Mammary epithelial cell (primary cell): ENCODE data around the gene C12orf75.

Experiments
- EZH2 ChIP-seq: IDR thresholded peaks from 2 replicates; pipeline ENCODE4 v1.6.1; 2012; ENCODE audit warnings: low read length, inconsistent platforms, borderline replicate concordance
- TF ChIP-seq, protein P1 (sequence below), 2 donors: IDR thresholded peaks in 1 of 2; conservative IDR thresholded peaks in 1 of 2; 2 replicates each; pipeline ENCODE4 v1.5.1; 2011 to 2012; ENCODE audit warnings: inconsistent platforms in 2 of 2, low read length in 2 of 2, mild to moderate bottlenecking in 2 of 2, control low read depth in 1 of 2, low read depth in 1 of 2; ENCODE audit not compliant: insufficient read depth in 1 of 2; ENCODE audit errors: extremely low read depth in 1 of 2

DNA sequence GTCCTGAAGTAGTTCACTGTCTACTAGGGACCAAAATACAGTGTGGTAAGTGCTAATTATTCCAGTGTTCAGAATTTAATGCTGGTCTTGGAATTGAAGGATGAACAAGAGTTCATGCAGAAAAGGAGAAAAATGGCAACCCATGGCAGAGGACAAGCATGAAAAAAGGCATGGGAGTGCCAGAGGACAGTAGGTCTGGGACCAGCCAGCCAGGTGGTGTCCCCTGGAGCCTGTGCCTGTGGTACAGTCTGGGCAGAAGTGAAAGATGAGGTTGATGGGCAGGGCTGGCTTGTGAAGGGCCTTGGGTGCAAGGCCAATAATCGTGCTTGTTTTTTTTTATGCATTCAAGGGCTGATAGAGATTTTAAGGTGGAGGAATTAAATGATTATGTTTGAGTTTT lies 21.0 kb downstream of the C12orf75 start:
- TF ChIP-seq, protein P1, sequence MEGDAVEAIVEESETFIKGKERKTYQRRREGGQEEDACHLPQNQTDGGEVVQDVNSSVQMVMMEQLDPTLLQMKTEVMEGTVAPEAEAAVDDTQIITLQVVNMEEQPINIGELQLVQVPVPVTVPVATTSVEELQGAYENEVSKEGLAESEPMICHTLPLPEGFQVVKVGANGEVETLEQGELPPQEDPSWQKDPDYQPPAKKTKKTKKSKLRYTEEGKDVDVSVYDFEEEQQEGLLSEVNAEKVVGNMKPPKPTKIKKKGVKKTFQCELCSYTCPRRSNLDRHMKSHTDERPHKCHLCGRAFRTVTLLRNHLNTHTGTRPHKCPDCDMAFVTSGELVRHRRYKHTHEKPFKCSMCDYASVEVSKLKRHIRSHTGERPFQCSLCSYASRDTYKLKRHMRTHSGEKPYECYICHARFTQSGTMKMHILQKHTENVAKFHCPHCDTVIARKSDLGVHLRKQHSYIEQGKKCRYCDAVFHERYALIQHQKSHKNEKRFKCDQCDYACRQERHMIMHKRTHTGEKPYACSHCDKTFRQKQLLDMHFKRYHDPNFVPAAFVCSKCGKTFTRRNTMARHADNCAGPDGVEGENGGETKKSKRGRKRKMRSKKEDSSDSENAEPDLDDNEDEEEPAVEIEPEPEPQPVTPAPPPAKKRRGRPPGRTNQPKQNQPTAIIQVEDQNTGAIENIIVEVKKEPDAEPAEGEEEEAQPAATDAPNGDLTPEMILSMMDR (conservative IDR thresholded peaks at IDR 0.05 in 1 of 2, IDR thresholded peaks at IDR 0.05 in 1 of 2; ENCODE audit: extremely low read depth in 1 of 2, insufficient read depth in 1 of 2, low read depth in 1 of 2, low read length in 2 of 2): no peak
- TF ChIP-seq EZH2: no peak
